AG09309 (cell line): Measurements from ENCODE around the gene PLSCR2.

ENCODE experiments used
- DNase-seq: peaks from one replicate; pipeline ENCODE4 v3.0.0-alpha.2; 2010; ENCODE audit warnings: low read depth
- H3K4me3 ChIP-seq: 2 replicates; pipeline ENCODE4 v1.5.1; 2011; ENCODE audit warnings: mild to moderate bottlenecking, low read depth, low read length, moderate library complexity; ENCODE audit not compliant: control insufficient read depth
- CTCF ChIP-seq: IDR thresholded peaks from 2 replicates; pipeline ENCODE4 v1.5.1; 2011; ENCODE audit warnings: mild to moderate bottlenecking, low read depth, low read length, inconsistent platforms; ENCODE audit not compliant: insufficient read depth, control insufficient read depth; ENCODE audit errors: missing control alignments

The PLSCR2 gene

DNA sequence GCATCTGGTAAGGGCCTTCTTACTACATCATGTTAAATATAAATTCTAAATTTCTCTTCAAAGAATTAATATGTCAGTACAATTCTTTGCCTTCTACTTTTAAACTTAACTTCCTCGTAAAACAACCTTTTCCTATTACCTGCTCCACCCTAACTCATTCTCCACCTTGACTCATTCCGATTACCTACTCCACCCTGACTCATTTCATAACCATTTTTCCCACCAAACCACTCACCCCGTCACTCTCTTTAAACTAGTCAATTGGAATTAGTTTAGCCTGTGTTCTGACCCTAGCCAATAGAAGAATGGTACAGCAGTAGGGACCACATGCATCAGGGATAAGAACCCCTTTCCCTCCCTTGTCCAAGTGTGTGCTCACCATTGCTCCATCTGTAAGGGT, 65.6 kb downstream of the PLSCR2 start:
- no peak overlapping the region for H3K4me3 ChIP-seq
- DNase-seq, result no peak
- TF ChIP-seq CTCF, result no peak

- DNase-seq, result no peak
- TF ChIP-seq CTCF, result no peak
- H3K4me3 ChIP-seq, result no peak overlapping the region
Measured at GRCh38 chr3:146396792-146397191, 72.6 kb downstream of the PLSCR2 start.

GRCh38 chr3:146395164-146395563, 74.2 kb downstream of the PLSCR2 start:
- TF ChIP-seq CTCF, result no peak

GRCh38 chr3:146390957-146391356, 78.4 kb downstream of the PLSCR2 start:
- peak; percentile 66 for DNase-seq

More at GRCh38 chr3:146395164-146395563, 74.2 kb downstream of the PLSCR2 start:
- H3K4me3 ChIP-seq, result no peak overlapping the region
- no peak for DNase-seq

DNA sequence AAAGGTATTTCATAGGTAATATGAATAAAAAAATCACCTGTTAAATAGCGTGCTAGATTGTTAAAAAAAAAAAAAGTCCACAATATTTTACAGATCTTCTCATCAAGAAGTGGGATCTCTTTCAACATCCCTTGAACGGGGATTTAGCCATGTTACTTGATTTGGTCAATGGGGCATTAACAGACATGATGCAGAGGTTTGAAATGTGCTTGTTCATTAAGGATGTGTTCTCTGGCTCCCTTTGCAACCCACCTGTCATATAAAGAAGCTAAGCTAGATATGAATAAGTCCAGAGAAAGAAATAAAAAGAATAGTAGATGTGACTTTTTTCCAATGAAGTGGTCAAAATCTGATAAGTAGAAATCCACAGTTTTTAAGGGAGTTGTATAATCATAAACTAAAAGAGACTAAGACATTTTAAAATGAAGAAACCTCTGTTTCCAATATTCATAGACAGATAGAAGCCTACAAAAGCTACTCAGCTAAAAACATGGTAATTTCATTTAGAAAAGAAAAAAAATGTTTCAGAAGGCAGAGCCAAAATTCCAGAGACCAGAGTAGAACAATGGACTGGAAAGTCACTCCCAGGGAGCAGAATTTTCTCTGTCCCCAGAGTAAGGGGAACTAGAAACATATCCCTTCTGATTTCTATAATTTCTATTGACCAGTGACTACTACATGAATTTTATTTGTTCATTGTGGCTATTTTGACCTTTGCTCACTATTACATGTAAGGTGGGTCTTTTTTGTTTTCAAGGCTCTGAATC, 79.2 kb downstream of the PLSCR2 start:
- TF ChIP-seq CTCF, result no peak
- H3K4me3 ChIP-seq, result no peak overlapping the region
- no peak for DNase-seq

More at GRCh38 chr3:146390957-146391356, 78.4 kb downstream of the PLSCR2 start:
- H3K4me3 ChIP-seq, result no peak overlapping the region
- no peak for TF ChIP-seq CTCF

- no peak for TF ChIP-seq CTCF
- DNase-seq, result no peak
- H3K4me3 ChIP-seq, result no peak overlapping the region
Measured at GRCh38 chr3:146387566-146387965, 81.8 kb downstream of the PLSCR2 start.

DNA sequence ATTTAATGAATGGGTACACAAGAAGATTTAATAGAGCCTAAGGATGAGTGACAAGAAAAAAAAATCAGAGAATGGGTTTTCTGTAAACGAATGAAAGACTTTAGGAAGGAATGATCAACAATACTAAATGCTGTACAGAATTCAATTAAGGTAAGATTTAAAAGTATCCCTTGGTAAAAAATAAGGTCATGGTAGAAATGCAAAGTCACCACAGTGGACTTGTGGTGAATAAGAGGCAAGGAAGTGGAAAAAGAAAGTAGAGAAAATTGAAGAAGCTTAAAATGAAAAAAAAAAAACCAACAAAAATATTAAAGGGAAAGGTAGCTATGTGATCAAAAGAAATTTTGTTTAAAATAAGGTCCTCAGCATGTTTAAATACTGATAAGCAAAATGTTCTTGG, 82.4 kb downstream of the PLSCR2 start:
- no peak for DNase-seq
- TF ChIP-seq CTCF, result no peak
- H3K4me3 ChIP-seq, result no peak overlapping the region
